SK-N-SH (cell line): Measurements from ENCODE around the gene C12orf43. TPM values are rescaled to one million over a fixed set of nuclear protein-coding genes. Genes with fewer than 3 reads are reported as not detected.

ENCODE experiments used
- CTCF ChIA-PET: fragments of 300-600, 350-600 bp; formaldehyde crosslinking; extraction: SDS; loops from one replicate; lab custom pipeline; 2021; lab: Yijun Ruan, JAX
- POLR2A ChIA-PET: fragments of 350-600 bp; sonication (Branson Sonifier 250); formaldehyde crosslinking; extraction: SDS; loops from one replicate; lab custom pipeline; 2020; ENCODE audit warnings: antibody characterized with exemption, inconsistent platforms; lab: Yijun Ruan, JAX
- DNase-seq: peaks from one replicate; pipeline ENCODE4 v3.0.0; 2012
- H2AFZ ChIP-seq: fragments of 200-600 bp; sonication (generic); 2 replicates; pipeline ENCODE4 v1.8.1; 2016; ENCODE audit warnings: antibody characterized with exemption, mild to moderate bottlenecking, low read depth
- H3F3A ChIP-seq: fragments of 200-600 bp; sonication (generic); replicated peaks from 2 replicates; pipeline ENCODE3; 2016; ENCODE audit warnings: antibody characterized with exemption, mild to moderate bottlenecking; ENCODE audit not compliant: insufficient read depth
- H3K27ac ChIP-seq, 2 experiments: fragments of 200-500 bp in 1 of 2; fragments of 200-600 bp in 1 of 2; sonication (Bioruptor generic) in 1 of 2; sonication (generic), shearing (Covaris generic) in 1 of 2; 2 replicates each; pipeline versions ENCODE4 v1.5.1 to v1.6.1; 2014 to 2016; ENCODE audit warnings: low read depth in 2 of 2, inconsistent platforms in 1 of 2, low read length in 1 of 2, mild to moderate bottlenecking in 1 of 2, mixed read lengths in 1 of 2
- H3K27me3 ChIP-seq: fragments of 200-600 bp; sonication (generic), shearing (Covaris generic); 2 replicates; pipeline ENCODE4 v1.6.1; 2016; ENCODE audit warnings: mixed run types; ENCODE audit not compliant: insufficient read depth
- H3K36me3 ChIP-seq, 2 experiments: fragments of 200-500 bp in 1 of 2; fragments of 200-600 bp in 1 of 2; sonication (Bioruptor generic) in 1 of 2; sonication (generic) in 1 of 2; replicated peaks in 1 of 2; 2 replicates each; pipeline versions ENCODE3 to v1.5.1; 2014 to 2016; ENCODE audit warnings: low read length in 1 of 2, mild to moderate bottlenecking in 1 of 2; ENCODE audit not compliant: insufficient read depth in 2 of 2, control insufficient read depth in 1 of 2
- H3K4me1 ChIP-seq, 2 experiments: fragments of 200-500 bp in 1 of 2; fragments of 200-600 bp in 1 of 2; sonication (Bioruptor generic) in 1 of 2; sonication (generic), shearing (Covaris generic) in 1 of 2; 2 replicates each; pipeline versions ENCODE4 v1.5.1 to v1.6.1; 2014 to 2016; ENCODE audit warnings: low read depth in 1 of 2, low read length in 1 of 2, mixed run types in 1 of 2; ENCODE audit not compliant: insufficient read depth in 2 of 2, control insufficient read depth in 1 of 2
- H3K4me2 ChIP-seq: fragments of 200-600 bp; sonication (generic), shearing (Covaris generic); 2 replicates; pipeline ENCODE4 v1.6.1; 2017; ENCODE audit warnings: mixed run types
- H3K4me3 ChIP-seq, 2 experiments: fragments of 200-500 bp in 1 of 2; fragments of 200-600 bp in 1 of 2; sonication (Bioruptor generic) in 1 of 2; sonication (generic), shearing (Covaris generic) in 1 of 2; 2 replicates each; pipeline versions ENCODE4 v1.5.1 to v1.8.1; 2014 to 2016; ENCODE audit warnings: low read depth in 2 of 2, inconsistent platforms in 1 of 2, low read length in 1 of 2, mild to moderate bottlenecking in 1 of 2, mixed read lengths in 1 of 2, moderate library complexity in 1 of 2
- H3K79me2 ChIP-seq: fragments of 200-600 bp; sonication (generic); 2 replicates; pipeline ENCODE4 v1.8.1; 2017; ENCODE audit warnings: mild to moderate bottlenecking; ENCODE audit not compliant: insufficient read depth
- H3K9ac ChIP-seq: fragments of 200-600 bp; sonication (generic); 2 replicates; pipeline ENCODE4 v1.6.1; 2017; ENCODE audit warnings: mixed run types
- H3K9me2 ChIP-seq: fragments of 200-600 bp; sonication (generic); 2 replicates; pipeline ENCODE4 v1.6.1; 2017; ENCODE audit warnings: mixed run types
- H3K9me3 ChIP-seq: fragments of 200-600 bp; sonication (generic); 2 replicates; pipeline ENCODE4 v1.6.1; 2017; ENCODE audit warnings: mixed run types, mild to moderate bottlenecking, moderate library complexity
- H4K20me1 ChIP-seq: fragments of 200-600 bp; sonication (generic); 2 replicates; pipeline ENCODE4 v1.6.1; 2017; ENCODE audit warnings: mild to moderate bottlenecking, mixed run types; ENCODE audit not compliant: insufficient read depth
- CHD2 ChIP-seq: fragments of 150-350 bp; IDR thresholded peaks from 2 replicates; pipeline ENCODE4 v1.6.1; 2018; ENCODE audit warnings: low read length; ENCODE audit not compliant: partially characterized antibody
- ELF1 ChIP-seq: IDR thresholded peaks from 2 replicates; pipeline ENCODE4 v1.4.0; 2012
- FOSL2 ChIP-seq: IDR thresholded peaks from 2 replicates; pipeline ENCODE4 v1.4.0; 2012; ENCODE audit warnings: low read depth, mild to moderate bottlenecking, moderate library complexity, borderline replicate concordance
- MAX ChIP-seq: IDR thresholded peaks from 2 replicates; pipeline ENCODE4 v1.4.0; 2012; ENCODE audit warnings: low read depth
- NRF1 ChIP-seq: IDR thresholded peaks from 2 replicates; pipeline ENCODE4 v1.6.1; 2012; ENCODE audit warnings: low read depth, mild to moderate bottlenecking, low read length
- POLR2AphosphoS5 ChIP-seq: IDR thresholded peaks from 2 replicates; pipeline ENCODE4 v1.6.1; 2012; ENCODE audit warnings: low read depth, low read length
- REST ChIP-seq: IDR thresholded peaks from 2 replicates; pipeline ENCODE4 v1.6.1; 2012; ENCODE audit warnings: mild to moderate bottlenecking, low read depth, low read length, moderate library complexity
- RFX5 ChIP-seq: IDR thresholded peaks from 2 replicates; pipeline ENCODE4 v1.6.1; 2012; ENCODE audit warnings: mild to moderate bottlenecking, improper control_type of control experiment, low read length
- SMC3 ChIP-seq: IDR thresholded peaks from 2 replicates; pipeline ENCODE4 v1.6.1; 2012; ENCODE audit warnings: low read depth, low read length, improper control_type of control experiment
- TAF1 ChIP-seq: IDR thresholded peaks from 2 replicates; pipeline ENCODE4 v1.6.1; 2012; ENCODE audit warnings: low read depth, mild to moderate bottlenecking, low read length, moderate library complexity, borderline replicate concordance
- USF1 ChIP-seq: IDR thresholded peaks from 2 replicates; pipeline ENCODE4 v1.4.0; 2012; ENCODE audit warnings: low read depth, borderline replicate concordance
- USF2 ChIP-seq: fragments of 150-350 bp; IDR thresholded peaks from 2 replicates; pipeline ENCODE4 v1.6.1; 2017; ENCODE audit warnings: antibody characterized with exemption, low read length, low read depth, borderline replicate concordance
- YY1 ChIP-seq: IDR thresholded peaks from 2 replicates; pipeline ENCODE4 v1.4.0; 2012; ENCODE audit warnings: low read depth, mild to moderate bottlenecking
- WGBS: methylation state at CpG from one replicate; pipeline ENCODE4 v1.1.6; 2017; ENCODE audit warnings: low lambda C conversion rate; 5-methylcytosine and 5-hydroxymethylcytosine counted together
- polyA plus RNA-seq, 3 experiments: library from polyadenylated mRNA; depleted of rRNA; stranded (reverse); fragments of >200 nt; gene quantifications; 2 replicates each; pipeline ENCODE4 v1.2.3, GENCODE V29; 2012

Gene C12orf43
- polyA plus RNA-seq, 1 of the 3 experiments (the other 2 are of a cell fraction) = 13.9 TPM

- POLR2A ChIA-PET = no interaction called here
- no peak overlapping the region for H2AFZ ChIP-seq
Measured at GRCh38 chr12:120989687-120990086, 26.6 kb downstream of the C12orf43 start.

More at GRCh38 chr12:120989687-120990086, 26.6 kb downstream of the C12orf43 start:
- no peaks in the 10 kb centered on the region for H3K4me1 ChIP-seq
- no peaks in the 10 kb centered on the region for H4K20me1 ChIP-seq
- DNase-seq = no peak
- H3F3A ChIP-seq = no peaks in the 10 kb centered on the region
- H3K4me3 ChIP-seq = no peak overlapping the region
- TF ChIP-seq USF2 (no peak), MAX (no peak), ELF1 (no peak), POLR2AphosphoS5 (no peak), FOSL2 (no peak), RFX5 (no peak), USF1 (no peak), REST (no peak), CHD2 (no peak), NRF1 (no peak), YY1 (no peak), SMC3 (no peak), TAF1 (no peak)
- no peaks in the 10 kb centered on the region for H3K9me2 ChIP-seq
- H3K27me3 ChIP-seq = no peaks in the 10 kb centered on the region; the same call in 1 of the 2 replicates
- H3K27ac ChIP-seq = no peak overlapping the region
- no peaks in the 10 kb centered on the region for H3K79me2 ChIP-seq
- H3K36me3 ChIP-seq = no peaks in the 10 kb centered on the region
- CTCF ChIA-PET = no interaction called here
- no peak overlapping the region for H3K4me2 ChIP-seq
- WGBS = 59% methylated on average over 3 of the region's 3 CpGs
- no peak overlapping the region for H3K9ac ChIP-seq
- H3K9me3 ChIP-seq = no peaks in the 10 kb centered on the region
